OCI-LY7 (cell line): Measurements from ENCODE around the gene FOXG1. TPM values are rescaled to one million over a fixed set of nuclear protein-coding genes. Genes with fewer than 3 reads are reported as not detected.

Experiments
- BruUV-seq: library from RNA; stranded (reverse); fragments of 400-500 nt; replicated peaks from 2 replicates; lab custom pipeline; 2021; lab: Mats Ljungman, UMichigan
- CTCF ChIA-PET: fragments of 300-600 bp; sonication (Branson Sonifier 250); formaldehyde crosslinking; loops from one replicate; lab custom pipeline; 2022; ENCODE audit warnings: antibody characterized with exemption; ENCODE audit not compliant: unreplicated experiment; lab: Charles Lee
- POLR2A ChIA-PET: fragments of 300-600 bp; sonication (Branson Sonifier 250); formaldehyde crosslinking; loops from one replicate; lab custom pipeline; 2022; ENCODE audit warnings: antibody characterized with exemption; lab: Charles Lee
- DNase-seq: peaks from one replicate; pipeline ENCODE4 v3.0.0-alpha.2; 2015; ENCODE audit warnings: low spot score
- H2AFZ ChIP-seq: fragments of 200-600 bp; sonication (generic), shearing (Covaris generic); 2 replicates; pipeline ENCODE4 v1.6.1; 2014; ENCODE audit warnings: mild to moderate bottlenecking, antibody characterized with exemption, low read length, moderate library complexity
- H3K27ac ChIP-seq: fragments of 200-600 bp; sonication (generic); 2 replicates; pipeline ENCODE4 v1.5.1; 2014; ENCODE audit warnings: mixed run types, low read depth, mild to moderate bottlenecking, moderate library complexity, low read length, inconsistent platforms; ENCODE audit not compliant: poor library complexity, severe bottlenecking
- H3K36me3 ChIP-seq: fragments of 200-600 bp; sonication (generic); 2 replicates; pipeline ENCODE4 v1.6.1; 2014; ENCODE audit warnings: mild to moderate bottlenecking, antibody characterized with exemption, low read length, moderate library complexity, mixed read lengths; ENCODE audit not compliant: insufficient read depth
- H3K4me1 ChIP-seq: fragments of 200-600 bp; sonication (generic); 2 replicates; pipeline ENCODE4 v1.5.1; 2014; ENCODE audit warnings: mild to moderate bottlenecking, low read length; ENCODE audit not compliant: insufficient read depth, poor library complexity, severe bottlenecking
- H3K4me2 ChIP-seq: fragments of 200-600 bp; sonication (generic); 2 replicates; pipeline ENCODE4 v1.6.1; 2014; ENCODE audit warnings: mild to moderate bottlenecking, low read length
- H3K4me3 ChIP-seq: fragments of 200-600 bp; sonication (generic); 2 replicates; pipeline ENCODE4 v1.5.1; 2014; ENCODE audit warnings: mild to moderate bottlenecking, low read depth, low read length; ENCODE audit not compliant: poor library complexity, severe bottlenecking
- H3K79me2 ChIP-seq: fragments of 200-600 bp; sonication (generic); 2 replicates; pipeline ENCODE4 v1.6.1; 2016; ENCODE audit warnings: low read depth, mild to moderate bottlenecking, low read length, moderate library complexity, mixed read lengths; ENCODE audit not compliant: insufficient read depth
- H3K9me2 ChIP-seq: fragments of 200-600 bp; sonication (generic); 2 replicates; pipeline ENCODE4 v1.6.1; 2016; ENCODE audit warnings: mild to moderate bottlenecking, low read length, mixed read lengths; ENCODE audit not compliant: insufficient read depth
- H3K9me3 ChIP-seq: fragments of 200-600 bp; sonication (generic); 2 replicates; pipeline ENCODE4 v1.6.1; 2014; ENCODE audit warnings: mild to moderate bottlenecking, mixed run types, low read length, mixed read lengths
- H4K20me1 ChIP-seq: fragments of 200-600 bp; sonication (generic); 2 replicates; pipeline ENCODE4 v1.6.1; 2014; ENCODE audit warnings: mild to moderate bottlenecking, antibody characterized with exemption, low read length, moderate library complexity, mixed read lengths; ENCODE audit not compliant: insufficient read depth
- CTCF ChIP-seq: fragments of 200-600 bp; sonication (generic); conservative IDR thresholded peaks from 2 replicates; pipeline ENCODE4 v1.5.1; 2014; ENCODE audit warnings: mild to moderate bottlenecking, antibody characterized with exemption, low read length, moderate library complexity, mixed read lengths
- EZH2phosphoT487 ChIP-seq: fragments of 200-600 bp; sonication (generic); IDR thresholded peaks from 2 replicates; pipeline ENCODE4 v1.6.1; 2018; ENCODE audit warnings: low read depth, borderline replicate concordance, mild to moderate bottlenecking, mixed run types, antibody characterized with exemption, low read length, moderate library complexity, mixed read lengths
- intact Hi-C: fragments of 100-400 bp; cut with micrococcal nuclease; formaldehyde crosslinking; loops from one replicate; pipeline ENCODE4 v1.10.0; 2022; ENCODE audit not compliant: unreplicated experiment
- total RNA-seq, 2 experiments: library from RNA; depleted of rRNA in 1 of 2; stranded (reverse); fragments of >200 nt in 1 of 2; shearing (Covaris generic) in 1 of 2; gene quantifications; 2 replicates each; pipeline ENCODE4 v1.2.3, GENCODE V29; 2014 to 2022

The FOXG1 gene
- total RNA-seq, 2 experiments from 2014 or later: not detected

GRCh38 chr14:28776482-28777266 lies 10.1 kb downstream of the FOXG1 start:
- Histone ChIP-seq H3K9me3 (no peaks in the 10 kb centered on the region), H2AFZ (no peak overlapping the region), H3K9me2 (no peaks in the 10 kb centered on the region), H3K27ac (no peak overlapping the region), H3K4me1 (no peaks in the 10 kb centered on the region), H3K79me2 (no peaks in the 10 kb centered on the region), H3K4me2 (no peak overlapping the region), H4K20me1 (no peaks in the 10 kb centered on the region), H3K4me3 (no peak overlapping the region), H3K36me3 (no peaks in the 10 kb centered on the region)
- DNase-seq: no peak
- no TSS peak for BruUV-seq
- TF ChIP-seq CTCF: no peak
- TF ChIP-seq EZH2phosphoT487: no peak
- intact Hi-C loops: no loop called here
- ChIA-PET POLR2A (no interaction called here), CTCF (no interaction called here)

- H3K4me2 ChIP-seq: no peak overlapping the region
- BruUV-seq: no TSS peak
- H4K20me1 ChIP-seq: no peaks in the 10 kb centered on the region
- intact Hi-C loops: no loop called here
- no peak overlapping the region for H3K27ac ChIP-seq
- POLR2A ChIA-PET: no interaction called here
- H3K4me3 ChIP-seq: no peak overlapping the region
- TF ChIP-seq EZH2phosphoT487: no peak
- no peak for TF ChIP-seq CTCF
- CTCF ChIA-PET: no interaction called here
- H3K79me2 ChIP-seq: no peaks in the 10 kb centered on the region
- H3K9me3 ChIP-seq: no peaks in the 10 kb centered on the region
- DNase-seq: no peak
- no peaks in the 10 kb centered on the region for H3K36me3 ChIP-seq
- H3K9me2 ChIP-seq: no peaks in the 10 kb centered on the region
- no peak overlapping the region for H2AFZ ChIP-seq
- H3K4me1 ChIP-seq: no peaks in the 10 kb centered on the region
These were observed 11.0 kb downstream of the FOXG1 start for GRCh38 chr14:28777471-28778137.
